OCI-LY1 (cell line): Measurements from ENCODE around the gene LCAT.

Source experiments
- H2AFZ ChIP-seq: fragments of 200-600 bp; sonication (generic), shearing (Covaris generic); 2 replicates; pipeline ENCODE4 v1.6.0; 2014; ENCODE audit warnings: antibody characterized with exemption, mild to moderate bottlenecking, low read length
- H3F3A ChIP-seq: fragments of 200-600 bp; sonication (generic), shearing (Covaris generic); 2 replicates; pipeline ENCODE4 v1.6.0; 2014; ENCODE audit warnings: mild to moderate bottlenecking, antibody characterized with exemption, low read length, moderate library complexity; ENCODE audit not compliant: insufficient read depth
- H3K27ac ChIP-seq: fragments of 200-600 bp; sonication (generic); 2 replicates; pipeline ENCODE4 v1.5.1; 2014; ENCODE audit warnings: low read length, mixed run types, mild to moderate bottlenecking, low read depth; ENCODE audit not compliant: poor library complexity, severe bottlenecking
- H3K27me3 ChIP-seq: fragments of 200-600 bp; sonication (generic); 2 replicates; pipeline ENCODE4 v1.6.0; 2014; ENCODE audit warnings: antibody characterized with exemption, mild to moderate bottlenecking, low read length, moderate library complexity; ENCODE audit not compliant: insufficient read depth
- H3K36me3 ChIP-seq: fragments of 200-600 bp; sonication (generic); 2 replicates; pipeline ENCODE4 v1.6.1; 2014; ENCODE audit warnings: mild to moderate bottlenecking, antibody characterized with exemption, low read length, moderate library complexity, mixed read lengths; ENCODE audit not compliant: insufficient read depth
- H3K4me1 ChIP-seq: fragments of 200-600 bp; sonication (generic); 2 replicates; pipeline ENCODE4 v1.5.1; 2014; ENCODE audit warnings: mild to moderate bottlenecking, low read length, moderate library complexity; ENCODE audit not compliant: insufficient read depth, severe bottlenecking
- H3K4me2 ChIP-seq: fragments of 200-600 bp; sonication (generic), shearing (Covaris generic); 2 replicates; pipeline ENCODE4 v1.6.1; 2014; ENCODE audit warnings: low read length
- H3K4me3 ChIP-seq: fragments of 200-600 bp; sonication (generic); 2 replicates; pipeline ENCODE4 v1.5.1; 2014; ENCODE audit warnings: low read length, low read depth, mild to moderate bottlenecking, mixed read lengths; ENCODE audit not compliant: poor library complexity, severe bottlenecking
- H3K79me2 ChIP-seq: fragments of 200-600 bp; shearing (Covaris generic); 2 replicates; pipeline ENCODE4 v1.6.1; 2016; ENCODE audit warnings: mixed run types, low read length, mixed read lengths; ENCODE audit not compliant: insufficient read depth
- H3K9ac ChIP-seq: fragments of 200-600 bp; sonication (generic), shearing (Covaris generic); 2 replicates; pipeline ENCODE4 v1.6.1; 2014; ENCODE audit warnings: mild to moderate bottlenecking, low read length, mixed read lengths
- H3K9me2 ChIP-seq: fragments of 200-600 bp; sonication (generic), shearing (Covaris generic); 2 replicates; pipeline ENCODE4 v1.6.1; 2014; ENCODE audit warnings: low read depth, mild to moderate bottlenecking, low read length, mixed read lengths
- H3K9me3 ChIP-seq: fragments of 200-600 bp; shearing (Covaris generic); 2 replicates; pipeline ENCODE4 v1.6.1; 2014; ENCODE audit warnings: low read length, mixed read lengths
- H4K20me1 ChIP-seq: fragments of 200-600 bp; sonication (generic), shearing (Covaris generic); 2 replicates; pipeline ENCODE4 v1.6.0; 2016; ENCODE audit warnings: mild to moderate bottlenecking, low read length; ENCODE audit not compliant: insufficient read depth
- EZH2 ChIP-seq: fragments of 200-600 bp; sonication (generic), shearing (Covaris generic); IDR thresholded peaks from 2 replicates; pipeline ENCODE4 v1.8.0; 2017; ENCODE audit warnings: borderline replicate concordance, mixed run types, mild to moderate bottlenecking, antibody characterized with exemption, low read length, moderate library complexity, mixed read lengths
- TF ChIP-seq, protein P1 (sequence below): fragments of 200-600 bp; sonication (generic), shearing (Covaris generic); IDR thresholded peaks from 2 replicates; pipeline ENCODE4 v1.5.1; 2017; ENCODE audit warnings: mild to moderate bottlenecking, antibody characterized with exemption, low read length, moderate library complexity, mixed read lengths

Gene LCAT

GRCh38 chr16:67931712-67932461, 12.0 kb downstream of the LCAT start, which contains the start of gene CTRL:
TSS of gene CTRL (minus strand) at chr16:67931862. CDS start at chr16:67931852, 10 bp downstream.
- TF ChIP-seq EZH2: no peak
- TF ChIP-seq, protein P1, sequence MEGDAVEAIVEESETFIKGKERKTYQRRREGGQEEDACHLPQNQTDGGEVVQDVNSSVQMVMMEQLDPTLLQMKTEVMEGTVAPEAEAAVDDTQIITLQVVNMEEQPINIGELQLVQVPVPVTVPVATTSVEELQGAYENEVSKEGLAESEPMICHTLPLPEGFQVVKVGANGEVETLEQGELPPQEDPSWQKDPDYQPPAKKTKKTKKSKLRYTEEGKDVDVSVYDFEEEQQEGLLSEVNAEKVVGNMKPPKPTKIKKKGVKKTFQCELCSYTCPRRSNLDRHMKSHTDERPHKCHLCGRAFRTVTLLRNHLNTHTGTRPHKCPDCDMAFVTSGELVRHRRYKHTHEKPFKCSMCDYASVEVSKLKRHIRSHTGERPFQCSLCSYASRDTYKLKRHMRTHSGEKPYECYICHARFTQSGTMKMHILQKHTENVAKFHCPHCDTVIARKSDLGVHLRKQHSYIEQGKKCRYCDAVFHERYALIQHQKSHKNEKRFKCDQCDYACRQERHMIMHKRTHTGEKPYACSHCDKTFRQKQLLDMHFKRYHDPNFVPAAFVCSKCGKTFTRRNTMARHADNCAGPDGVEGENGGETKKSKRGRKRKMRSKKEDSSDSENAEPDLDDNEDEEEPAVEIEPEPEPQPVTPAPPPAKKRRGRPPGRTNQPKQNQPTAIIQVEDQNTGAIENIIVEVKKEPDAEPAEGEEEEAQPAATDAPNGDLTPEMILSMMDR: no peak
- peaks cover 38% of the 10 kb centered on the region; the same call in 1 of the 2 replicates for H3K36me3 ChIP-seq
- H3K27me3 ChIP-seq: no peaks in the 10 kb centered on the region

DNA sequence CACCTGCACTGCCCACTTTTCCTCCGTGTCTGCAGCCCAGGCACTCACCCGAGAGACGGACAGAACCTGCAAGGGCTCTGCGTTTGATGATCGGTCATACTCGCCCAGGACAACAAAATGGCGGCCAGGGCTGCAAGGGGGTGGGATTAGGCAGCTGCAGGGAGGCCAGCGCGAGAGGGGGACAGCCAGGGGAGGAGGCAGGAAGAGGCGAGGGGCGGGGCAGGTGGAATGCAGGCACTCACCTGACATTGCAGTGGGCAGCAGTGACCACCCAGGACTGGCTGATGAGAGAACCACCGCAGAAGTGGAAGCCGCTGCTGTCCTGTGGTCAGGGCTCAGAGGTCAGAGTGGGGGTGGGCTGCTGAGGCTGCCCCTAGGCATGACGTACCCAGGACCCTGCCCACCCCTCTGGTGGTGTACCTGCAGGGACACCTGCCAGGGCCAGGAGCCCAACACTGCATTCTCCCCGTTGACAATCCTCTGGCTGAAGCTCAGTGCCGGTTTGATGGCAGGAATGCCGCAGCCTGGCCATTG, 13.2 kb downstream of the LCAT start:
- Histone ChIP-seq H3K36me3 (peaks cover 38% of the 10 kb centered on the region; the same call in 1 of the 2 replicates), H2AFZ (no peak overlapping the region), H3K27ac (no peak overlapping the region), H3K9me2 (no peaks in the 10 kb centered on the region), H3K9ac (no peak overlapping the region), H3K27me3 (no peaks in the 10 kb centered on the region), H3K4me3 (no peak overlapping the region), H4K20me1 (no peaks in the 10 kb centered on the region), H3K4me1 (peaks cover 24% of the 10 kb centered on the region), H3K4me2 (no peak overlapping the region), H3F3A (no peaks in the 10 kb centered on the region), H3K79me2 (no peaks in the 10 kb centered on the region), H3K9me3 (no peaks in the 10 kb centered on the region)
- TF ChIP-seq, protein P1: no peak
- no peak for TF ChIP-seq EZH2

More at GRCh38 chr16:67931712-67932461, 12.0 kb downstream of the LCAT start, which contains the start of gene CTRL:
- Histone ChIP-seq H3F3A (no peaks in the 10 kb centered on the region), H3K27ac (no peak within 1 kb of the TSS), H2AFZ (no peak within 1 kb of the TSS), H3K9ac (no peak within 1 kb of the TSS), H3K9me3 (no peaks in the 10 kb centered on the region), H3K4me3 (no peak within 1 kb of the TSS), H3K9me2 (no peaks in the 10 kb centered on the region), H3K4me1 (peaks cover 16% of the 10 kb centered on the region), H3K4me2 (no peak within 1 kb of the TSS), H4K20me1 (no peaks in the 10 kb centered on the region), H3K79me2 (no peaks in the 10 kb centered on the region)

- Histone ChIP-seq H3K4me3 (no peak overlapping the region), H4K20me1 (no peaks in the 10 kb centered on the region), H3K27me3 (no peaks in the 10 kb centered on the region), H3F3A (no peaks in the 10 kb centered on the region), H3K27ac (no peak overlapping the region), H3K79me2 (no peaks in the 10 kb centered on the region), H3K9me2 (no peaks in the 10 kb centered on the region), H2AFZ (no peak overlapping the region), H3K4me2 (no peak overlapping the region), H3K4me1 (peaks cover 25% of the 10 kb centered on the region), H3K9ac (no peak overlapping the region), H3K36me3 (peaks cover 37% of the 10 kb centered on the region; the same call in 1 of the 2 replicates), H3K9me3 (no peaks in the 10 kb centered on the region)
- TF ChIP-seq, protein P1: no peak
- no peak for TF ChIP-seq EZH2
These were observed 13.7 kb downstream of the LCAT start for GRCh38 chr16:67930191-67930590.
